Adrenal gland (tissue), 5 donors: ENCODE data around the gene DCLK3.

ENCODE experiments used
- CTCF ChIP-seq, 6 experiments: fragments of 450-650 bp in 4 of 6; fragments of 200-600 bp in 2 of 6; sonication (generic) in 1 of 6; IDR thresholded peaks; 1 replicate in 5 of 6; 2 replicates in 1 of 6; pipeline versions ENCODE4 v1.5.1 to v1.8.0; 2016 to 2021; ENCODE audit warnings: antibody characterized with exemption in 6 of 6, mild to moderate bottlenecking in 2 of 6, moderate library complexity in 1 of 6
- POLR2A ChIP-seq, 2 donors: fragments of 450-650 bp; IDR thresholded peaks; one replicate each; pipeline ENCODE4 v1.6.1; 2017; ENCODE audit warnings: antibody characterized with exemption in 2 of 2, mild to moderate bottlenecking in 2 of 2, moderate library complexity in 1 of 2
- donor health status: DM: no; HTN: no; CAD: no.

GRCh38 chr3:36813305-36813704 lies 49.0 kb upstream of the DCLK3 start:
- TF ChIP-seq CTCF (IDR thresholded peaks at IDR 0.05) (no peak), POLR2A (IDR thresholded peaks at IDR 0.05) (no peak)
